Mucosa of descending colon (tissue), 3 donors: ENCODE measurements around the gene FOXN3. TPM values are rescaled to one million over a fixed set of nuclear protein-coding genes. Genes with fewer than 3 reads are reported as not detected.

Experiments
- ATAC-seq: fragments of 200-7000 bp; cut with Tn5 transposase; one replicate; pipeline ENCODE4 v1.9.1; 2020; ENCODE audit warnings: mild to moderate bottlenecking, moderate library complexity
- DNase-seq, 3 donors: peaks; one replicate each; pipeline ENCODE4 v3.0.0-alpha.2; 2020
- H3K36me3 ChIP-seq: fragments of 200-600 bp; one replicate; pipeline ENCODE4 v1.8.0; 2021; ENCODE audit warnings: low read depth, mild to moderate bottlenecking
- H3K4me1 ChIP-seq: fragments of 200-600 bp; one replicate; pipeline ENCODE4 v1.8.0; 2021; ENCODE audit warnings: low read depth, mild to moderate bottlenecking
- H3K4me3 ChIP-seq: fragments of 200-600 bp; one replicate; pipeline ENCODE4 v1.8.0; 2021; ENCODE audit warnings: mild to moderate bottlenecking
- H3K9me3 ChIP-seq: fragments of 200-600 bp; one replicate; pipeline ENCODE4 v1.8.0; 2021; ENCODE audit warnings: mild to moderate bottlenecking
- CTCF ChIP-seq: fragments of 200-600 bp; IDR thresholded peaks from one replicate; pipeline ENCODE4 v1.8.0; 2022; ENCODE audit warnings: antibody characterized with exemption, mild to moderate bottlenecking
- intact Hi-C, 2 donors: fragments of 100-400 bp; cut with DNase I in 1 of 2; cut with micrococcal nuclease in 1 of 2; formaldehyde crosslinking; loops; one replicate each; pipeline versions ENCODE4 v1.11.0 to v1.11.1; 2022; cut with DNase I, micrococcal nuclease
- total RNA-seq, 3 donors: library from RNA; stranded (reverse); fragmentation: NEBNext Ultra II Directional in 2 of 3; extraction: Animal tissue kit (Norgen Biotek cat#: 25700) in 2 of 3; gene quantifications; one replicate each; pipeline versions ENCODE4 v1.2.1 to v1.2.4, GENCODE V29; 2021 to 2023
- donor health status: DM: no; HTN: no; CAD: no; lungs with moderate emphysema.
- donor health status: DM: no; HTN: no; CAD: no.
- donor health status: DM: no; HTN: yes; CAD: no.

FOXN3 gene
- total RNA-seq, 3 donors from 2014 or later = 77.4 to 154 (median 113) TPM

DNA sequence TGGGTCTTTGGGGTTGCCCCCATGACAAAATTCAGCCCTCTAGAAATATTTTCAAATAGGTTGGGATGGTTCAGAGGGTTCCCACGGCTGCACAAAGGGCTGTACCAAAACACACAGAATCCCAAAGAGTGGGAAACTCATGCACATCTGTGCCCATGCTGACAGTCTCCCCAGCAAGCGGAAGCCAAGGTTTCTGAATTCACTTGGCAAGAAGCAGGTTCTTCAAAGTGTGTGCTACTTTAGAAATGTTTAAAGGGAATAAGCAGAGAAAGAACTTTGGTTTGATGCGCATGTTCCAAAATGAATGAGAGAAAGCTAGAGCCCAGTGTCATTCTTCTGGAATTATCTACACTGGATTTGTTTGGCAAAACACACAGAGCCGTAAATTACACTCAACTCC lies 46.7 kb downstream of the FOXN3 start:
- no peak for DNase-seq
- no peak for TF ChIP-seq CTCF
- Histone ChIP-seq H3K9me3 (no peaks in the 10 kb centered on the region), H3K4me1 (peaks cover 30% of the 10 kb centered on the region), H3K36me3 (no peaks in the 10 kb centered on the region), H3K4me3 (no peak overlapping the region)
- no peak for ATAC-seq
- intact Hi-C loops = no loop called here

GRCh38 chr14:89369656-89370055 lies 47.4 kb downstream of the FOXN3 start:
- H3K4me3 ChIP-seq = no peak overlapping the region
- H3K9me3 ChIP-seq = no peaks in the 10 kb centered on the region
- intact Hi-C loops = loop anchor here in 1 of 2 donors (10.0 kb wide), 1 partner anchor 45 kb away; the partner anchor contains the start of gene FOXN3
- ATAC-seq (no peak), DNase-seq (no peak)
- H3K4me1 ChIP-seq = peaks cover 37% of the 10 kb centered on the region
- no peaks in the 10 kb centered on the region for H3K36me3 ChIP-seq
- no peak for TF ChIP-seq CTCF

DNA sequence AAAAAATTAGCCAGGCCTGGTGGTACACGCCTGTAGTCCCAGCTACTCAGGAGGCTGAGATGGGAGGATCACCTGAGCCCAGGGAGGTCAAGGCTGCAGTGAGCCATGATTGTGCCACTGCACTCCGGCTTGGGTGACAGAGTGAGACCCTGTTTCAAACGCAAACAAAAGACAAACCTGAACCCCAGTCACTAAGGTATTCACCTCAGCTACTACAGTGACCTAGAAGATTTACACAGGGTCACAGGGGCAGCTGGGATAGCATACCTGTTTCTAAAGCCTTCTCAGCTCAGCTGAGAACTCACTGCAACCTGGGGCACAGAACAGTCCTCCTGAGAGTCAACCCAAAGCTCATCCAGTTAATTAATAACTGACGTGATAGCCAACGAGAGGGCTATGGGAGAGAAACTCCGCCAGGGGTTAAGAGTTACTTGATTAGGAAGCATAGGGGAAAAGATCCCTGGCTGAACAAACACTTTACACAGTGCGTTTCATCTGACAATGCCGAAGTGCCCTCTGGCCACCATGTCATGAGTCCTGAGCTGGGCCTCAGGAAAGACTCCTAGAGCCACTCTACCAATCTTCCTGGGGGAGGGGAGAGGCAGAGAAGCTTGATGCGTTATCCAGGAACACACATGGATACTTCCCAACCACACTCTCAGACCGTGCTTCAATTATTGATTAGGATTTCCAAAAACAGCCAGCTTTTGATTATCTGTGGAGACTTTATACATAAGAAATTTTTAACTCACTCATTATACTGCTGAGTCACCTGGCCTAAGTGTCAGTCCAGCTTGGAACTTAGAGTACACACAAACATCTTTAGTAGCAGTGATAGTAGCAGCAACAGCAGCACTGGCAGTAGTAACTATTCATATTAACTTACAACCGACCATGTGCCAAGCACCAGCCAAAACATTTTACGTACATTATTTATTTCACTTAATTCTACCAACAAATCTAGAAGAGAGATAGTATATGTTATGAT lies 48.2 kb downstream of the FOXN3 start:
- DNase-seq (no peak), ATAC-seq (no peak)
- Histone ChIP-seq H3K36me3 (no peaks in the 10 kb centered on the region), H3K9me3 (no peaks in the 10 kb centered on the region), H3K4me3 (no peak overlapping the region), H3K4me1 (peaks cover 42% of the 10 kb centered on the region)
- intact Hi-C loops = loop anchor here in 1 of 2 donors (10.0 kb wide), 1 partner anchor 46 kb away; the partner anchor contains the start of gene FOXN3
- TF ChIP-seq CTCF = no peak

DNA sequence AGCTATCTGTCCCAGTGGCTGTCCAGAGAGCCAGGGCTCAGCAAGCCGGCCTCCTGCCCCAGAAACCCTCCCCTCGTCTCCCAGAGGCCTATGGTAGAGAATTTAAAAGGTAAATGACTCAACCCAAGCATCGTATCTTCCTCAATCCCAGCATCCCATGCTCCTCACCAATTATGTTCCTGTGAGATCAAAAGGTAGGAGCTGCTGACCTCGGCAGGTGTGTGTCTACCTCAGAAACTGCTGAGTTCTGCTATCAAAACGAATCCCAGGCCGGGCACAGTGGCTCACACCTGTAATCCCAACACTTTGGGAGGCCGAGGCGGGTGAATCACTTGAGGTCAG lies 49.3 kb downstream of the FOXN3 start:
- peaks cover 42% of the 10 kb centered on the region for H3K4me1 ChIP-seq
- H3K36me3 ChIP-seq = no peaks in the 10 kb centered on the region
- TF ChIP-seq CTCF = no peak
- no peaks in the 10 kb centered on the region for H3K9me3 ChIP-seq
- peak; percentile 31 for ATAC-seq
- H3K4me3 ChIP-seq = no peak overlapping the region
- no peak for DNase-seq
- intact Hi-C loops = loop anchor here in 1 of 2 donors (10.0 kb wide), 1 partner anchor 47 kb away; the partner anchor contains the start of gene FOXN3

DNA sequence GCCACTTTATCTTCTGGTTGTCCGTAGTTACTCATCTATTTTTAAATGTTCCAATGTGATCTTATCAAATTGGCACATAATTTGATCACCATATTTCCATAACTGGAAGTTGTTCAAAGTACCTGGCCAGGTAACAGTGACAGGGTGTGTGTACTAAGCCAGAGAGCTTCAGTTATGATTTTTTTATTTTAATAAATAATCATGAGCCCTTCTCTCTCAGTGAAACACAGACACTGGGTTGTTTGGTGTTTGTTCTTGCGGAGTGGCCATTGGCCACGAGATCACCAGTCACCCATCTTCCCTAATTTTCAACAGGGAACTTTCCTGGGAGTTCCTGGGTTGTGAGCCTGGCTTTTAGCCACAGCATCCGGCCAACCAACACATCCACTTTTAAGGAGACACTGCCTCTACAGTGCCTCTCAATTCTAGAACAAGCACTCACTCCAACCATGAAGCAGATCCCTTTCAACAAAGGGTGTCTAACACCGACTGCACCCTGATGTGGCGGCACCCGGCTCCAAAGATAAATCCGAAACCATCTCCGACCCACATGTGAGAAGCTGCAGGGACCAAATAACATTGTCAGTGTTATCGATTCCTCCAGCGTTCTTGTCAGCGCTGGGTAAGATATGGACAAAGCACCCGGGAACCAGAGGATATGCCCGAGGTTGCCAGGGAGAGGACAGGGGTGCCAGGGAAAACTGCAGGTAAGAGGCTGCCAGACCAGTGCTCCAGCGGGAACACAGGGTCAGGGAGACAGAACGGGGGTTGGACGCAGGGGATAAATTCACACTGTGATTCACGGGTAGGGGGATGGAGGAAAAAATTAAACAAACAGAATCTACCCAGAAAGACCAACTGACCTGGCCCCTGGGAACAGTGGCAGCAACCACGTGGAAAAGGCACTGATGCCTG lies 49.9 kb downstream of the FOXN3 start:
- intact Hi-C loops = loop anchor here in 1 of 2 donors (10.0 kb wide), 1 partner anchor 48 kb away; the partner anchor contains the start of gene FOXN3
- Histone ChIP-seq H3K9me3 (no peaks in the 10 kb centered on the region), H3K4me1 (peaks cover 42% of the 10 kb centered on the region), H3K4me3 (no peak overlapping the region), H3K36me3 (no peaks in the 10 kb centered on the region)
- ATAC-seq (peak; percentile 27), DNase-seq (peak in 1 of 3 donors; percentile 37)
- TF ChIP-seq CTCF = no peak
